COLO829 (cell line): Measurements from ENCODE around the gene THRB.

Experiments used
- DNase-seq: peaks from one replicate; pipeline ENCODE4 v3.0.0; 2012; ENCODE audit warnings: low spot score

THRB gene

GRCh38 chr3:24487325-24488262 lies 7.1 kb downstream of the THRB start:
- DNase-seq: no peak

- no peak for DNase-seq
These were observed 9.1 kb downstream of the THRB start for GRCh38 chr3:24485511-24485910.

DNA sequence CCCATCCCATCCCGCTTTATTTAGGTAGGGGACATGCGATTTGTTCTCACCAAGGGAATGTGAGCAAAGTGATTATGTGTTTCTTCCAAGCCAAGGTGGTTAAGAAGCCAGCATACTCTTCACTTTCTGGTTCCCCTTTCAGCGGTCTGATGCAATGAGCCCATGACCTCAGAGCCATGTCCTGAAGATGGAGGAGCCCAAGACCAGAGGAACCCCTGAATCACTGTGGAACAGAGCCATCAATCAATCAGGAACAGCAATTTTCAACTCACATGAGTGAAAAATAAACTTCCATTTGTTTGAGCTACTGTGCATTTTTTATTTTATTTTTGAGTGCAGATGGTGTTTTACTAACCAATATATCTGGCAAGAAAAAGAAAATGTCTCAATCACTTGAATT lies 10.8 kb downstream of the THRB start:
- DNase-seq: no peak

DNA sequence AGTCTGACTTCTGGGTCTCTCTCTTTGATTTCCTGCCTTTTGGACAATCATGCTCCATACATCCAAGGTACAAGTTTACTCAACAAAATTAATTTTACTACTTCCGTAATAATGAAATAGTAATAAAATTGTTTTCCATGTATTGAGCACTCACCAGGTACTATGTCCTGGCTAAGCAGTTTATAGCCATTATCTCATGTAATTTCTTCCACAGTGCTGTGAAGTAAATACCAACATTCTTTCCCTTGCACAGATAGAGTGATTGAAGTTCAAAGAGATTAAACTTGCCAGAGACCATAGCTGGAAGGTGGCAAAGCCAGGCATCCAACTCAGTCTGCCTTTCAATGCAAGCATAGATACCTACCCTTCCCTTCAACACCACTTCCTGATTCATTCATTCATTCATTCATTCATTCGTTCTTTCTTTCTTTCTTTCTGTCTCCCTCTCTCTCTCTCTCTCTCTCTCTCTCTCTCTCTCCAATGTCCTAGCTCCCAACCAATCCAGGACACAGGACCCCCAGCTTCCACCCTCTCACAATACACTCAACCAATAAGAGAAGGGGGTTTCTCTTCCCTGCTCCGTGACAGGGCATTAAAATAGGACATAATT lies 12.4 kb downstream of the THRB start:
- no peak for DNase-seq

DNA sequence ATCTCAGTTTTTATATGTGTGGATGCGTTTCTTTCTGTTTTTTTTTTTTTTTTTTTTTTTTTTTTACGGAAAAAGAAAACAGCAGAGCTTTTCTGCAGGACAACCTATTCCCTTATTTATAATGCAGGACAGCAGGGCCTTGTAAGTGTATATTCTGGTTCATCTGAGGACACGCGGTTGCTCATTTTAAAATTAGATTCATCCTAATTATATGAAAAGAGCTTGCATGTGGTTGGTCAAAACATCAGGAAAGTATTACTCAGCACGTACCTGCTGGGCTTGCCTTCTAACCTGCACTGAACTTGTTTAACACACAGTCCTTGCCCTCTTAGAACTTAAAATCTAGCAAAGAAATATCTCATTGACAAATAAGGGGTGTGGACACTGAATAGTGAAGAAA lies 13.5 kb downstream of the THRB start:
- no peak for DNase-seq

DNA sequence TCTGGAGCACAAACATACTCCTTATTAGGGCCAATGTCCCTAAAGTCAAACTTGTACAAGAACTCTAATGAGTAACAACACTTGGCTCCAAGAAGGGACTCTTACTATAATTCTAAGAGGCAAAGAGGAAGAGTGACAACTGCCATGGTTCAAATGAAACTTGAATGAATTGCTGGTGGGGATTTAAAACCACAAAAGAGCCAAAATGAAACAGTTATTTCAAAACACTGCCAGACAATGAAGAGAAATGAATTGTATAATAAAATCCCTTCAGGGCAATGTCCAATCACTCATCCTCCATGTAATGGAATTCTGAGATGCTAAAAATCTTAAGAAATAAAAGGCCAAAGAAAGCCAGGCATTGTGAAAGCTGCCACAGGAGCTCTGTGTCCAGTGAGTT lies 14.2 kb downstream of the THRB start:
- DNase-seq: no peak

DNA sequence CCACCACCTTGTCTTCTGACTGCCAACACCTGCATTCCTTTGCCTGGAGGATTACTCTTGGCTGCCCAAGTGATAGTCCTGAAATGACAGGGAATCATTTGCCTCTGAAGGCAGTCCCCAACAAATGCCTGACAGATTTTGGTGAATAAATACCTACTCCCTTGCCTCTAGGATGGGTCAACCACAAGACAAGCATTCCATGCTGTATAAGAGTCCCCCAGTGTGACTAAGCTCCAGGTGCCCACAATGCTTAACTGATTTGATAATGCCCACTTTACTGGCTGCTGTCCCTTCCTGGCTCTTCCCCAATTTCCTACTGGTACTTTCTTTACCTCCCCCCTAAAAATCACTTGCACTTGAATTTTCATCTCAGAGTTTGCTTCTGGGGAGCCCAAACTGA lies 14.8 kb downstream of the THRB start:
- DNase-seq: no peak

GRCh38 chr3:24476871-24477656 lies 17.6 kb downstream of the THRB start:
- DNase-seq: no peak

- DNase-seq: no peak
These were observed 18.7 kb downstream of the THRB start for GRCh38 chr3:24475925-24476324.

- DNase-seq: no peak
These were observed 19.8 kb downstream of the THRB start for GRCh38 chr3:24474862-24475261.

GRCh38 chr3:24472358-24472757 lies 22.3 kb downstream of the THRB start:
- DNase-seq: no peak

DNA sequence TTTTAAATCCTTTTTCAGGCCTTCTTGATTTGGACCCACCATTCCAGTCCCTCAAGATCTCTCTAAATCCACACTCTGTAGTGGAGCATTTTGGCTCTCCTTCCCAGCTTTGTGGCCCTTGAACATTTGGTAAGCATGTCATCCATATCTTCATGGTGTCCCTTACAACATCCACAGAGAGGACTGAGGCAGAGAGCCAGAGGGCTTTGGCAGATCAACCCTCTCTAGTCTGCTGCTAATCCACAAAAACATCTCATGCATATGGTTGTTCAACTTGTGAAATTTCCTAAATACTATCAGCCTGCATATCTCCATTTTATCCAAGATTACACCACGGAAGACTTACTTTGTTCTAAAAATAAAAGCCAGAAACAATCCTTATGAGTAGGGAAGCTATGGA lies 23.2 kb downstream of the THRB start:
- no peak for DNase-seq

- DNase-seq: no peak
These were observed 24.4 kb downstream of the THRB start for GRCh38 chr3:24470277-24470676.

DNA sequence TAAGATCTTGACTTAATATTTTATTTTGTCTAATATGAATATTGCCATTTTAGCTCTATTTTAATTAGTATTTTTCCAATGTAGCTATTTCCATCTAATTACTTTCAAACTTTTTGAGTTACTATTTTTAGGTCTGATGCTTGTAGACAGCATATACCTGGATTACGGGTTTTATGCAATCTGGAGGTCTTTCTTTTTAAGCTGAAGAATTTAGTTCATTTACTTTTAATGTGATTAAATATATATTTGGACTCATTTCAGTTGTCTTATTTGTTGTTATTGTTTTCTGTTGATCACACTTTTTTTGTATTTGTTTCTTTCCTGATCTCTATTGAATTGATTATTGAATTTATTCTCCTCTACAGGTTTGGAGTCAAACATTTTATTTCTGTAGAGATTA lies 30.3 kb downstream of the THRB start:
- DNase-seq: no peak

DNA sequence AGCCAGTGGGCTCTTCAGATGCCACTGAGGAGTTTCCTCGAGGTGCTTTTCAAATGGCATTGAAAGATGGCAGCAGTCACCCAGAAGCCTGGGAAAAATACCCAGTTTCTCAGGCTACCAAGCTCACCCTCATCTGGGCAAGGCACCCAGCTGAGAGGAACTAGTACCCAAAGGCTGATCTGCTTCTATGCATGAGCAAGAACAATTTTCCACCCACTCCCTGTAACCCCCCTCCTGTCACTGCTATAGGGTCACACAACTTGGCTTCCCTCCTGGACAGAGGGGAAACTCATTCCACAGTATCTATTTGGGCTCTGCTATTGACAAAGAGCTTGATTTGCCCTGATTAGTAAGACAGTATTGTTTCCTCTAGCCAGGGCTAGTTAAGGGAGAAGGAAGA lies 31.9 kb downstream of the THRB start:
- DNase-seq: no peak

- DNase-seq: no peak
These were observed 33.7 kb downstream of the THRB start for GRCh38 chr3:24460974-24461373.

- DNase-seq: no peak
These were observed 36.9 kb downstream of the THRB start for GRCh38 chr3:24457719-24458118.

- DNase-seq: no peak
These were observed 39.8 kb downstream of the THRB start for GRCh38 chr3:24454856-24455255.

DNA sequence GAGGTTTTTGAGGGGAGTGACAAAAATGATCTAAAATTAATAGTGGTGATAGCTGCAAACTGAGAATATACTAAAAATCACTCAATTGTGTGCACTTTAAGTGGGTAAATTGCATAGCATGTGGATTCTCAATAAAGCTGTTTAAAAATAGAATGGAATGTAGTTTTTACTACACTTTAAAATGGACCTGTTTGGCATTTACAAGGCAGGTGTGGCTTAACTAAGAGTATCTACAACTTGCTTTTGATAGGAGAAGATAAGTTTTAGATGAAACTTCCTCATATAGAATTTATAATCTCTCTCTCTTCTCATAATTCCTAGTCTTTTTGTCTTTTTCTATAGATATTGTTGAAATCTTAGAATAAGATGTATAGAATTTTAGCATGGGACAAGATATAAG lies 40.3 kb downstream of the THRB start:
- DNase-seq: no peak

GRCh38 chr3:24451461-24452099 lies 43.1 kb downstream of the THRB start:
- DNase-seq: no peak

DNA sequence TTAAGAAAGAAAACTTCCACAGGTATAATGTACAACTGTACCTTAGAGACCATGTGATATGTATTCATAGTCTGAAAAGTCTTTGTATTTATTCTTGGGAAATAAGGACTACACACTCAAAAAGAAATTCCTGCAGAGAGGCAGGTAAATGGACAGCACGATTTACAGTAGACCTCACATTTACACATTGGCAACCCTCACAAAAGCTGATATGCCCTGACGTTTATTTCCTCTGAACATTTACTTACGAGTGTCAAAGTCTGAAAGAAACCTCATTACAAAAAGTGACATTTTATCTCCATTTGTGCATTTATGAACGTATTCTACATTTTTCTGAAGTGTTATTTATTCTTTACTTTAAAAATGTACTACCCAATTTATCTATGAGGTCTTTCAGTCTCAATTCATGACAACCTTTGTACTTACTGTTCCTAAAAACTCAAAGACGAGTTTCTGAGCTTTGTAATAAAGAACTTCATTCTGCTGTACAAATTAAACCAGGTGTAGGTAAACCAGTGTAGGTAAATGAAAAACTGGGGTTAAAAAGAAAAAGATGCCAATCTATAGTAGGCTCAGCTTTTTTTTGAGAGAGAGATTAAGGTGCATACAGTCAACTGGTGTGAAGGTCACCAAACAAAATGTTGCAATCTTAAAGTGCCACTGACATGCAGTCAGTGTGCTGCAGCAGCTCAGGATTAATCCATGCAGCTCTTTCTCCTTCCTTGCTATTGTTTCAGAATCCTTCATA lies 44.3 kb downstream of the THRB start:
- no peak for DNase-seq

DNA sequence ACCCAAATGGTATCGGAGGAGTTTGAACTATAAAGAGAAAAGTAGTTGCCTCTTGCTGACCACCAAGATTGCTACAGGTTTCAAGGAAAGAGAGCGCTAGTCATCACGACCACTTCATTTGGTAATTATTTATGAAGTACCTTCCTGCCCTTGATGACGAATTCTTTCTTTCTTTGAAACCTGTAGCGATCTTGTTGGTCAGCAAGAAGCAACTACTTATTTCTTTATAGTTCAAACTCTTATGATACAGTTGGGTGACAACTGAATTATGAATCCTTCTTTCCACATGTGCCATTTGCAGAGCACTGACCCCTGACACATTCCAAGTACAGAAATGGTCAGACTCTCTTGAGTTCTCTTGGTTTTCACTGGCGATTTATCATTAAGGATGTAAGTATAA lies 46.8 kb downstream of the THRB start:
- no peak for DNase-seq
